OCI-LY3 (cell line): ENCODE measurements around the gene ZBTB7C.

Experiments
- H2AFZ ChIP-seq: fragments of 200-600, 300-600 bp; shearing (Covaris generic); 2 replicates; pipeline ENCODE4 v1.6.0; 2014; ENCODE audit warnings: antibody characterized with exemption, low read depth, low read length
- H3K27ac ChIP-seq: fragments of 200-600, 300-600 bp; sonication (generic); 2 replicates; pipeline ENCODE4 v1.5.1; 2014; ENCODE audit warnings: mild to moderate bottlenecking, low read length, moderate library complexity, mixed read lengths
- H3K27me3 ChIP-seq: fragments of 200-600, 300-600 bp; sonication (generic); 2 replicates; pipeline ENCODE4 v1.6.1; 2014; ENCODE audit warnings: low read depth, low read length, mixed read lengths
- H3K36me3 ChIP-seq: fragments of 200-600, 300-600 bp; sonication (generic); replicated peaks from 2 replicates; pipeline ENCODE3; 2014; ENCODE audit warnings: low read depth, low read length, mixed read lengths
- H3K4me1 ChIP-seq: fragments of 300-600, 200-600 bp; sonication (generic); 2 replicates; pipeline ENCODE4 v1.6.1; 2014; ENCODE audit warnings: low read length, mixed read lengths
- H3K4me2 ChIP-seq: fragments of 200-600, 300-600 bp; sonication (generic); 2 replicates; pipeline ENCODE4 v1.6.1; 2014; ENCODE audit warnings: low read length, mixed read lengths
- H3K4me3 ChIP-seq: fragments of 300-600, 200-600 bp; sonication (generic); 2 replicates; pipeline ENCODE4 v1.5.1; 2014; ENCODE audit warnings: antibody characterized with exemption, mild to moderate bottlenecking, low read length, moderate library complexity
- H3K79me2 ChIP-seq: fragments of 300-600, 200-600 bp; shearing (Covaris generic); 2 replicates; pipeline ENCODE4 v1.6.1; 2014; ENCODE audit warnings: mild to moderate bottlenecking, low read length, mixed read lengths
- H3K9ac ChIP-seq: fragments of 300-600, 200-600 bp; shearing (Covaris generic); 2 replicates; pipeline ENCODE4 v1.6.0; 2014; ENCODE audit warnings: mild to moderate bottlenecking, low read length, moderate library complexity
- H3K9me3 ChIP-seq: fragments of 200-600, 300-600 bp; shearing (Covaris generic); 2 replicates; pipeline ENCODE4 v1.6.1; 2014; ENCODE audit warnings: low read length, mixed read lengths; ENCODE audit not compliant: insufficient read depth
- H4K20me1 ChIP-seq: fragments of 200-600, 300-600 bp; sonication (generic); 2 replicates; pipeline ENCODE4 v1.6.1; 2016; ENCODE audit warnings: low read length, mixed read lengths; ENCODE audit not compliant: insufficient read depth
- CTCF ChIP-seq: fragments of 200-600, 300-600 bp; sonication (generic); IDR thresholded peaks from 2 replicates; pipeline ENCODE4 v1.5.1; 2014; ENCODE audit warnings: antibody characterized with exemption, low read length, low read depth
- EZH2phosphoT487 ChIP-seq: fragments of 200-600 bp; shearing (Covaris generic); IDR thresholded peaks from 2 replicates; pipeline ENCODE4 v1.6.1; 2018; ENCODE audit warnings: antibody characterized with exemption, mixed run types, low read depth

Gene ZBTB7C

GRCh38 chr18:48254077-48254602 lies 155.0 kb downstream of the ZBTB7C start:
- Histone ChIP-seq H3K4me1 (no peaks in the 10 kb centered on the region), H3K9me3 (peaks cover 5% of the 10 kb centered on the region; the same call in 1 of the 2 replicates), H3K4me2 (no peak overlapping the region), H3K4me3 (no peak overlapping the region), H2AFZ (no peak overlapping the region), H3K9ac (no peak overlapping the region), H3K27ac (no peak overlapping the region), H3K27me3 (peaks cover 53% of the 10 kb centered on the region), H4K20me1 (no peaks in the 10 kb centered on the region), H3K36me3 (no peaks in the 10 kb centered on the region), H3K79me2 (no peaks in the 10 kb centered on the region)
- TF ChIP-seq EZH2phosphoT487 (no peak), CTCF (no peak)

- Histone ChIP-seq H3K9me3 (peaks cover 5% of the 10 kb centered on the region; the same call in 1 of the 2 replicates), H3K9ac (no peak overlapping the region), H4K20me1 (no peaks in the 10 kb centered on the region), H3K27me3 (peaks cover 38% of the 10 kb centered on the region), H3K4me2 (no peak overlapping the region), H2AFZ (no peak overlapping the region), H3K27ac (no peak overlapping the region), H3K36me3 (no peaks in the 10 kb centered on the region), H3K4me1 (no peaks in the 10 kb centered on the region), H3K4me3 (no peak overlapping the region), H3K79me2 (no peaks in the 10 kb centered on the region)
- TF ChIP-seq CTCF (no peak), EZH2phosphoT487 (no peak)
These were observed 156.7 kb downstream of the ZBTB7C start for GRCh38 chr18:48252525-48252924.

- no peak overlapping the region for H3K27ac ChIP-seq
- H3K4me1 ChIP-seq, result no peaks in the 10 kb centered on the region
- no peak overlapping the region for H2AFZ ChIP-seq
- no peaks in the 10 kb centered on the region for H3K36me3 ChIP-seq
- no peaks in the 10 kb centered on the region for H3K9me3 ChIP-seq
- H3K79me2 ChIP-seq, result no peaks in the 10 kb centered on the region
- H3K9ac ChIP-seq, result no peak overlapping the region
- H3K4me2 ChIP-seq, result no peak overlapping the region
- H3K27me3 ChIP-seq, result peaks cover 30% of the 10 kb centered on the region
- no peaks in the 10 kb centered on the region for H4K20me1 ChIP-seq
- TF ChIP-seq EZH2phosphoT487 (no peak), CTCF (no peak)
- H3K4me3 ChIP-seq, result no peak overlapping the region
These were observed 158.3 kb downstream of the ZBTB7C start for GRCh38 chr18:48250918-48251317.

- Histone ChIP-seq H3K4me1 (no peaks in the 10 kb centered on the region), H4K20me1 (no peaks in the 10 kb centered on the region), H3K27ac (no peak overlapping the region), H3K4me3 (no peak overlapping the region), H3K4me2 (no peak overlapping the region), H3K9ac (no peak overlapping the region), H2AFZ (no peak overlapping the region), H3K9me3 (no peaks in the 10 kb centered on the region), H3K27me3 (peaks cover 30% of the 10 kb centered on the region), H3K36me3 (no peaks in the 10 kb centered on the region), H3K79me2 (no peaks in the 10 kb centered on the region)
- TF ChIP-seq EZH2phosphoT487 (no peak), CTCF (no peak)
These were observed 158.7 kb downstream of the ZBTB7C start for GRCh38 chr18:48250362-48250907.
